CD14-positive monocyte (primary cell): Measurements from ENCODE around the gene LIAS. TPM values are rescaled to one million over a fixed set of nuclear protein-coding genes. Genes with fewer than 3 reads are reported as not detected.
"Not testable (repeated sequence)": the region's sequence is repeated elsewhere in the genome, so short reads cannot be mapped to it uniquely, and the experiment has no call there.

ENCODE experiments used
- DNase-seq, 3 donors: peaks; one replicate each; pipeline ENCODE4 v3.0.0-alpha.2; 2011 to 2022
- H2AFZ ChIP-seq: 2 replicates; pipeline ENCODE4 v1.6.0; 2012; ENCODE audit warnings: mild to moderate bottlenecking, low read depth, low read length, inconsistent platforms; ENCODE audit not compliant: insufficient read depth, poor library complexity, severe bottlenecking
- H3K27ac ChIP-seq, 2 donors: 1 replicate in 1 of 2; 2 replicates in 1 of 2; pipeline ENCODE4 v1.5.1; 2012 to 2013; ENCODE audit warnings: low read length in 2 of 2, control low read depth in 1 of 2, inconsistent platforms in 1 of 2, low read depth in 1 of 2, mild to moderate bottlenecking in 1 of 2
- H3K27me3 ChIP-seq, 2 donors: one replicate each; pipeline versions ENCODE4 v1.6.0 to v1.6.1; 2011 to 2013; ENCODE audit warnings: low read length in 2 of 2; ENCODE audit not compliant: control insufficient read depth in 2 of 2, insufficient read depth in 2 of 2
- H3K36me3 ChIP-seq, 2 donors: replicated peaks in 1 of 2; 1 replicate in 1 of 2; 2 replicates in 1 of 2; pipeline versions ENCODE4 v1.5.1 to v1.6.1; 2012 to 2013; ENCODE audit warnings: low read length in 2 of 2, control low read depth in 1 of 2, inconsistent platforms in 1 of 2, mild to moderate bottlenecking in 1 of 2; ENCODE audit not compliant: insufficient read depth in 2 of 2, control insufficient read depth in 1 of 2
- H3K4me1 ChIP-seq, 2 donors: 1 replicate in 1 of 2; 2 replicates in 1 of 2; pipeline versions ENCODE4 v1.5.1 to v1.6.1; 2012 to 2013; ENCODE audit warnings: low read length in 2 of 2, control low read depth in 1 of 2, inconsistent platforms in 1 of 2, mild to moderate bottlenecking in 1 of 2, moderate library complexity in 1 of 2; ENCODE audit not compliant: insufficient read depth in 2 of 2, control insufficient read depth in 1 of 2
- H3K4me2 ChIP-seq: replicated peaks from 2 replicates; pipeline ENCODE3; 2012; ENCODE audit warnings: low read length, moderate library complexity, mild to moderate bottlenecking; ENCODE audit not compliant: poor library complexity, severe bottlenecking; ENCODE audit errors: extremely low read depth
- H3K4me3 ChIP-seq, 3 experiments: fragments of 200-600 bp in 1 of 3; sonication (generic) in 1 of 3; replicated peaks in 1 of 3; 1 replicate in 2 of 3; 2 replicates in 1 of 3; pipeline ENCODE4 v1.5.1; 2011 to 2013; ENCODE audit warnings: low read length in 3 of 3, mild to moderate bottlenecking in 3 of 3, control low read depth in 2 of 3, low read depth in 2 of 3, inconsistent platforms in 1 of 3, moderate library complexity in 1 of 3
- H3K79me2 ChIP-seq: 2 replicates; pipeline ENCODE4 v1.6.0; 2012; ENCODE audit warnings: mild to moderate bottlenecking, control low read depth, inconsistent platforms, low read length, moderate library complexity; ENCODE audit not compliant: insufficient read depth
- H3K9ac ChIP-seq: 2 replicates; pipeline ENCODE4 v1.6.0; 2017; ENCODE audit warnings: low read length, mild to moderate bottlenecking; ENCODE audit not compliant: insufficient read depth, poor library complexity, severe bottlenecking
- H3K9me3 ChIP-seq, 2 donors: replicated peaks in 1 of 2; 1 replicate in 1 of 2; 2 replicates in 1 of 2; pipeline versions ENCODE4 v1.5.1 to v1.6.1; 2012 to 2013; ENCODE audit warnings: low read length in 2 of 2, control low read depth in 1 of 2; ENCODE audit not compliant: control insufficient read depth in 1 of 2, insufficient read depth in 1 of 2
- H4K20me1 ChIP-seq: 2 replicates; pipeline ENCODE4 v1.6.0; 2012; ENCODE audit warnings: mild to moderate bottlenecking, low read length, control low read depth, moderate library complexity; ENCODE audit not compliant: insufficient read depth
- H3K27ac Mint-ChIP-seq, 7 donors: one replicate each; pipeline ENCODE4 v1.8.0; 2020; ENCODE audit warnings: mild to moderate bottlenecking in 7 of 7, mixed read lengths in 7 of 7, moderate library complexity in 6 of 7, inconsistent platforms in 2 of 7
- H3K27me3 Mint-ChIP-seq, 3 donors: one replicate each; pipeline ENCODE4 v1.8.0; 2021 to 2022; ENCODE audit warnings: low read depth in 3 of 3, mild to moderate bottlenecking in 3 of 3, mixed read lengths in 3 of 3, moderate library complexity in 3 of 3, inconsistent platforms in 1 of 3
- H3K36me3 Mint-ChIP-seq, 2 donors: one replicate each; pipeline ENCODE4 v1.8.0; 2020; ENCODE audit warnings: mixed read lengths in 2 of 2, inconsistent platforms in 1 of 2, mild to moderate bottlenecking in 1 of 2
- H3K4me1 Mint-ChIP-seq: one replicate; pipeline ENCODE4 v1.8.0; 2020; ENCODE audit warnings: mild to moderate bottlenecking, mixed read lengths
- H3K4me3 Mint-ChIP-seq, 2 donors: one replicate each; pipeline ENCODE4 v1.8.0; 2020; ENCODE audit warnings: mild to moderate bottlenecking in 2 of 2, mixed read lengths in 2 of 2, moderate library complexity in 1 of 2
- H3K9me3 Mint-ChIP-seq, 7 donors: one replicate each; pipeline ENCODE4 v1.8.0; 2020 to 2022; ENCODE audit warnings: mixed read lengths in 7 of 7, mild to moderate bottlenecking in 6 of 7, moderate library complexity in 6 of 7, inconsistent platforms in 2 of 7
- WGBS: methylation state at CpG from one replicate; pipeline ENCODE4 v1.1.5; 2013; ENCODE audit warnings: missing lambda C conversion rate; ENCODE audit not compliant: insufficient coverage; 5-methylcytosine and 5-hydroxymethylcytosine counted together
- intact Hi-C, 2 donors: fragments of 100-400 bp; cut with micrococcal nuclease; formaldehyde crosslinking; loops; one replicate each; pipeline versions ENCODE4 v1.15.0 to v1.15.1; 2023
- polyA plus RNA-seq, 3 donors: library from polyadenylated mRNA; depleted of rRNA in 1 of 3; unstranded in 2 of 3; stranded (reverse) in 1 of 3; fragments of 300-500 nt in 2 of 3; fragments of >200 nt in 1 of 3; fragmentation: Illumina TruSeq in 2 of 3; gene quantifications; 1 replicate in 2 of 3; 2 replicates in 1 of 3; pipeline ENCODE4 v1.2.3, GENCODE V29; 2012 to 2021
- TF ChIP-seq, protein P1 (sequence below): fragments of 200-600 bp; IDR thresholded peaks from one replicate; pipeline ENCODE4 v1.8.0; 2022; ENCODE audit warnings: antibody characterized with exemption, mild to moderate bottlenecking

LIAS gene
- polyA plus RNA-seq, 3 donors, result 7.2 to 8.9 (median 7.8) TPM

DNA sequence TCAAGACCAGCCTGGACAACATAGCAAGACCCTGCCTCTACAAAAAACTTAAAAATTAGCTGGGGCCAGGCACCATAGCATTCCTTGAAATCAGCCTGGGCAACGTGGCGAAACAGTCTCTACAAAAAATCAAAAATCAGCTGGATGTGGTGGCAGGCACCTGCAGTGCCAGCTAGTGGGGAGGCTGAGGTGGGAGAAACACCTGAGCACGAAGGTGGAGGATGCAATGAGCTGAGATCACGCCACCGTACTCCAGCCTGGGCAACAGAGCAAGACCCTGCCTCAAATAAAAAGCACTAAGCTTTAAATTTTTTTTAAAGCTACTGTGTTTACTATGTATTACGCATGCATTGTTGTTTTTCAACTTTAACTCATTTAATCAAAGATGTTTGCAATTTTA is 3.4 kb upstream of the LIAS start:
- 100% methylated on average over 2 of the region's 6 CpGs for WGBS
- DNase-seq, result no peak
- no peak overlapping the region for H3K4me3 Mint-ChIP-seq
- Histone ChIP-seq H3K4me1 (peaks cover 15 to 24% of the 10 kb centered on the region in 2 donors), H3K9ac (no peak overlapping the region), H3K27me3 (no peaks in the 10 kb centered on the region), H3K9me3 (no peaks in the 10 kb centered on the region), H3K36me3 (peaks cover 68 to 73% of the 10 kb centered on the region in 2 donors), H3K27ac (no peak overlapping the region), H4K20me1 (peaks cover 56% of the 10 kb centered on the region), H3K79me2 (peaks cover 38% of the 10 kb centered on the region), H3K4me3 (no peak overlapping the region), H3K4me2 (no peak overlapping the region), H2AFZ (no peak overlapping the region)
- intact Hi-C loops, result loop anchor here (5.0 to 10.0 kb wide), 4 partner anchors 72 to 522 kb away; partner anchors contain the start of genes PDS5A (in 2 of the 2), UBE2K (in 1 of the 2), UGDH (in 1 of the 2) and WDR19 (in 1 of the 2)
- H3K27me3 Mint-ChIP-seq, result peaks cover 0 to 1% (median 0%) of the 10 kb centered on the region in 3 donors
- H3K36me3 Mint-ChIP-seq, result peaks cover 66 to 77% of the 10 kb centered on the region in 2 donors
- peaks cover 0 to 1% (median 0%) of the 10 kb centered on the region in 7 donors for H3K9me3 Mint-ChIP-seq
- H3K27ac Mint-ChIP-seq, result no peak overlapping the region
- TF ChIP-seq, protein P1, sequence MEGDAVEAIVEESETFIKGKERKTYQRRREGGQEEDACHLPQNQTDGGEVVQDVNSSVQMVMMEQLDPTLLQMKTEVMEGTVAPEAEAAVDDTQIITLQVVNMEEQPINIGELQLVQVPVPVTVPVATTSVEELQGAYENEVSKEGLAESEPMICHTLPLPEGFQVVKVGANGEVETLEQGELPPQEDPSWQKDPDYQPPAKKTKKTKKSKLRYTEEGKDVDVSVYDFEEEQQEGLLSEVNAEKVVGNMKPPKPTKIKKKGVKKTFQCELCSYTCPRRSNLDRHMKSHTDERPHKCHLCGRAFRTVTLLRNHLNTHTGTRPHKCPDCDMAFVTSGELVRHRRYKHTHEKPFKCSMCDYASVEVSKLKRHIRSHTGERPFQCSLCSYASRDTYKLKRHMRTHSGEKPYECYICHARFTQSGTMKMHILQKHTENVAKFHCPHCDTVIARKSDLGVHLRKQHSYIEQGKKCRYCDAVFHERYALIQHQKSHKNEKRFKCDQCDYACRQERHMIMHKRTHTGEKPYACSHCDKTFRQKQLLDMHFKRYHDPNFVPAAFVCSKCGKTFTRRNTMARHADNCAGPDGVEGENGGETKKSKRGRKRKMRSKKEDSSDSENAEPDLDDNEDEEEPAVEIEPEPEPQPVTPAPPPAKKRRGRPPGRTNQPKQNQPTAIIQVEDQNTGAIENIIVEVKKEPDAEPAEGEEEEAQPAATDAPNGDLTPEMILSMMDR, result no peak
- peaks cover 27% of the 10 kb centered on the region for H3K4me1 Mint-ChIP-seq

DNA sequence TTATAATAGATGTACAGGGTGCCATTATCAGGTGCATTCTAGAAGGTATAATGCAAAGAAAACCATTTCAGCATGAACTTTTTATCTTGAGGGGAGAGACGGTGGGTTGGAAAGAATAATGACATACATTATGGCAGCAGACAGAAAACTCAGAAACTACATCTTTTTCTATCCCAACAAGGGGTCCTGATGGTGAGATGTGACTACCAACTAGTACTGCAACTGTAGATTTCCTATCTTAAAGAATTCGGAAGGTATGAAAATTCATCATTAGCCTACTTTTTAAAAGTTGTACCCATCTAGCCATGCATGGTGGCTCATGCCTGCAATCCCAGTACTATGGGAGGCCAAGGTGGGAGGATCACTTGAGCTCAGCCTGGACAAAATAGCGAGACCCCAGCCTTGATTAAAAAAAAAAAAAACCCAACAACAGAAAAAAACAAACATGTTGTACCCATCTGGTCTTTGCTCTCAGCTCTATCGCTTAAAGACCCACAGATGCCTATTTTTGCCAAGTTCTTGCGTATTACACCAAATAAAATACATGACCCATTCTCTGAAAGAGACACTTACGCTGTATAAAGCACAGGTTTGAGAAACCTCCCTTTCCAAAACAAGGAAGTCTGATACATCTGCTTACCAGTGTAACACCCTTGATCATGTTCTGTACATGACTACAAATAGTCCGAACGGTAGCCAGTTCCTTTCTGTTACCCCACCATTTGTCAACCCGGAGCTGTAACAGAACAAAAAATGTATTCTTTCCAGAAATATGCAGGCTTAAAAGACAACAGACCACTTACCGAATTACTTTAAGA is 1.7 kb upstream of the LIAS start:
- peak overlapping the region; percentile 94 to 97 for H3K4me3 Mint-ChIP-seq
- 72% methylated on average over 8 of the region's 10 CpGs for WGBS
- peaks cover 45% of the 10 kb centered on the region for H3K79me2 ChIP-seq
- H3K9me3 ChIP-seq, result no peaks in the 10 kb centered on the region
- peaks cover 15 to 24% of the 10 kb centered on the region in 2 donors for H3K4me1 ChIP-seq
- peaks cover 43% of the 10 kb centered on the region for H4K20me1 ChIP-seq
- H3K4me3 ChIP-seq, result peak overlapping the region in 2 of 3 experiments; percentile 84 to 92
- H3K27me3 Mint-ChIP-seq, result peaks cover 0 to 1% (median 0%) of the 10 kb centered on the region in 3 donors
- peaks cover 27% of the 10 kb centered on the region for H3K4me1 Mint-ChIP-seq
- intact Hi-C loops, result loop anchor here (5.0 to 10.0 kb wide), 4 partner anchors 70 to 520 kb away; partner anchors contain the start of genes PDS5A (in 2 of the 2), UBE2K (in 1 of the 2), UGDH (in 1 of the 2) and WDR19 (in 1 of the 2)
- H2AFZ ChIP-seq, result no peak overlapping the region
- H3K4me2 ChIP-seq, result peak overlapping the region; percentile 97
- peak overlapping the region; percentile 99 for H3K9ac ChIP-seq
- H3K36me3 ChIP-seq, result peaks cover 54 to 56% of the 10 kb centered on the region in 2 donors
- H3K27me3 ChIP-seq, result no peaks in the 10 kb centered on the region
- DNase-seq, result no peak
- TF ChIP-seq, protein P1, result no peak
- peak overlapping the region in 1 of 2 donors; percentile 100 for H3K27ac ChIP-seq
- H3K27ac Mint-ChIP-seq, result peak overlapping the region in 6 of 7 donors; percentile 19 to 100 (median 100)
- peaks cover 0 to 1% (median 0%) of the 10 kb centered on the region in 7 donors for H3K9me3 Mint-ChIP-seq
- H3K36me3 Mint-ChIP-seq, result peaks cover 56 to 64% of the 10 kb centered on the region in 2 donors

DNA sequence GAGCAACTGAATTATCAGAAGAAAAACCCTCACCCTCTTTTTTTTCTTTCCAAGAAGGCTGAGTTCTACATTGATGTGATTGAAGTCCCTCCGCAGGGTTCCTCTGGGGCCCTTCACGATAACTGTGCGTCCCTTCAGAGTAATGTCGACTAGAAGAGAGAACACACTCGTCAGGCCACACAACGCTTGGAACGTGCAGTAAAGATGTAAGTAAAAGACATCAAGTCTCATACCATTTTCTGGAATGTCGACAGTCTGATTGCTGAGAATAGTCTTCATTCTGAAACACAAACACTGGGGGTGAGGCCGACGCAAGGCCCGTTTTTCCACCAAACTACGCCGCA is 723 bp upstream of the LIAS start:
- H3K27me3 Mint-ChIP-seq, H3K27me3 ChIP-seq, H3K9me3 Mint-ChIP-seq, DNase-seq, H3K9me3 ChIP-seq: not testable (repeated sequence)
- intact Hi-C loops, result loop anchor here (2.0 to 10.0 kb wide), 7 partner anchors 69 to 519 kb away; partner anchors contain the start of genes PDS5A (in 2 of the 2), RFC1 (in 1 of the 2), SMIM14 (in 1 of the 2) and UBE2K (in 1 of the 2)
- peaks cover 15 to 24% of the 10 kb centered on the region in 2 donors for H3K4me1 ChIP-seq
- peak overlapping the region; percentile 84 to 99 (median 92) for H3K4me3 ChIP-seq
- Mint-ChIP-seq H3K27ac (peak overlapping the region; percentile 99 to 100 (median 100)), H3K4me1 (peaks cover 27% of the 10 kb centered on the region), H3K36me3 (peaks cover 49 to 59% of the 10 kb centered on the region in 2 donors), H3K4me3 (peak overlapping the region; percentile 94 to 97)
- 0% methylated on average over 10 of the region's 13 CpGs for WGBS
- H2AFZ ChIP-seq, result peak overlapping the region; percentile 96
- H3K4me2 ChIP-seq, result peak overlapping the region; percentile 97
- peak overlapping the region; percentile 99 for H3K9ac ChIP-seq
- H3K36me3 ChIP-seq, result peaks cover 45 to 54% of the 10 kb centered on the region in 2 donors
- peak overlapping the region; percentile 99 to 100 for H3K27ac ChIP-seq
- H4K20me1 ChIP-seq, result peaks cover 33% of the 10 kb centered on the region
- H3K79me2 ChIP-seq, result peaks cover 45% of the 10 kb centered on the region
